Measurements from ENCODE around the gene SMG6. TPM values are rescaled to one million over a fixed set of nuclear protein-coding genes. Genes with fewer than 3 reads are reported as not detected.

SMG6 gene
- polyA plus RNA-seq, 2 donors, result 14.0 to 16.7 TPM

GRCh38 chr17:2023256-2023655 is 280.3 kb downstream of the SMG6 start:
- H3K27me3 ChIP-seq (ENCODE audit: control insufficient read depth in 1 of 2, insufficient read depth in 2 of 2, low read length in 2 of 2), result no peaks in the 10 kb centered on the region
- H3K4me1 ChIP-seq (ENCODE audit: control insufficient read depth in 2 of 2, insufficient read depth in 2 of 2, low read length in 1 of 2), result peaks cover 7 to 8% of the 10 kb centered on the region in 2 donors
- H3K27ac ChIP-seq (ENCODE audit: low read depth in 2 of 2, low read length in 1 of 2), result no peak overlapping the region
- H3K9me3 ChIP-seq (ENCODE audit: control insufficient read depth in 2 of 2, insufficient read depth in 1 of 2, low read depth in 1 of 2, low read length in 1 of 2), result peaks cover 0 to 2% of the 10 kb centered on the region in 2 donors
- H3K36me3 ChIP-seq (ENCODE audit: control insufficient read depth in 2 of 2, insufficient read depth in 2 of 2, low read length in 1 of 2), result no peaks in the 10 kb centered on the region
- no peak overlapping the region for H3K4me3 ChIP-seq (ENCODE audit: low read depth in 1 of 2, low read length in 2 of 2)
- 59 to 62% methylated on average over 16 of the region's 16 CpGs for WGBS, 2 donors

GRCh38 chr17:2022647-2023240 is 280.8 kb downstream of the SMG6 start:
- H3K27ac ChIP-seq (ENCODE audit: low read depth in 2 of 2, low read length in 1 of 2), result no peak overlapping the region
- no peaks in the 10 kb centered on the region for H3K36me3 ChIP-seq (ENCODE audit: control insufficient read depth in 2 of 2, insufficient read depth in 2 of 2, low read length in 1 of 2)
- WGBS, 2 donors, result 74 to 80% methylated on average over 15 of the region's 15 CpGs
- H3K4me1 ChIP-seq (ENCODE audit: control insufficient read depth in 2 of 2, insufficient read depth in 2 of 2, low read length in 1 of 2), result peaks cover 7 to 8% of the 10 kb centered on the region in 2 donors
- no peak overlapping the region for H3K4me3 ChIP-seq (ENCODE audit: low read depth in 1 of 2, low read length in 2 of 2)
- peaks cover 0 to 2% of the 10 kb centered on the region in 2 donors for H3K9me3 ChIP-seq (ENCODE audit: control insufficient read depth in 2 of 2, insufficient read depth in 1 of 2, low read depth in 1 of 2, low read length in 1 of 2)
- H3K27me3 ChIP-seq (ENCODE audit: control insufficient read depth in 1 of 2, insufficient read depth in 2 of 2, low read length in 2 of 2), result no peaks in the 10 kb centered on the region

GRCh38 chr17:2020721-2021120 is 282.9 kb downstream of the SMG6 start:
- H3K36me3 ChIP-seq (ENCODE audit: control insufficient read depth in 2 of 2, insufficient read depth in 2 of 2, low read length in 1 of 2), result no peaks in the 10 kb centered on the region
- H3K27me3 ChIP-seq (ENCODE audit: control insufficient read depth in 1 of 2, insufficient read depth in 2 of 2, low read length in 2 of 2), result no peaks in the 10 kb centered on the region
- no peak overlapping the region for H3K4me3 ChIP-seq (ENCODE audit: low read depth in 1 of 2, low read length in 2 of 2)
- H3K9me3 ChIP-seq (ENCODE audit: control insufficient read depth in 2 of 2, insufficient read depth in 1 of 2, low read depth in 1 of 2, low read length in 1 of 2), result peaks cover 0 to 2% of the 10 kb centered on the region in 2 donors
- peaks cover 4 to 14% of the 10 kb centered on the region in 2 donors for H3K4me1 ChIP-seq (ENCODE audit: control insufficient read depth in 2 of 2, insufficient read depth in 2 of 2, low read length in 1 of 2)
- WGBS, 2 donors, result 47 to 64% methylated on average over 8 of the region's 8 CpGs
- no peak overlapping the region for H3K27ac ChIP-seq (ENCODE audit: low read depth in 2 of 2, low read length in 1 of 2)

DNA sequence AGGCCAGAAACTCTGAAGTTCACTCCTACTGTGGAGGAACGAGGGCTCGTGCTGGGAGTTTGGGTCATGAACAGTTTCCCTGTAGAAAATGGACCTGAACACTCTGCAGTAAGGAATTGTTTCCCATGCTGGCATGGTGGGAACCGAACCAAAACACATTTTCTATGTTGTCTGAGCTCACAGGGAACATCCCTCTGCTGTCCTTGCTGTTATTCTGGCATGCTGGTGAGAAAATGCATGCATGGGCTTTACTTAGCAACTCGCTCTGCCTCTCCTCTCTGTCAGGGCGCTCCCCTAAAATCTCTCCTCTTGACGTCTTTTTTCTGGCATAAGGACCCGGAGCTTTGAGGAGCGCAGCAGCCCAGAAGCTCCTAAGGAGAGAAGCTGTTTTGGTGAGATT is 283.9 kb downstream of the SMG6 start:
- 74 to 83% methylated on average over 8 of the region's 8 CpGs for WGBS, 2 donors
- Histone ChIP-seq H3K4me3 (ENCODE audit: low read depth in 1 of 2, low read length in 2 of 2) (no peak overlapping the region), H3K4me1 (ENCODE audit: control insufficient read depth in 2 of 2, insufficient read depth in 2 of 2, low read length in 1 of 2) (peaks cover 3 to 12% of the 10 kb centered on the region in 2 donors), H3K27ac (ENCODE audit: low read depth in 2 of 2, low read length in 1 of 2) (no peak overlapping the region), H3K9me3 (ENCODE audit: control insufficient read depth in 2 of 2, insufficient read depth in 1 of 2, low read depth in 1 of 2, low read length in 1 of 2) (peaks cover 0 to 2% of the 10 kb centered on the region in 2 donors), H3K36me3 (ENCODE audit: control insufficient read depth in 2 of 2, insufficient read depth in 2 of 2, low read length in 1 of 2) (no peaks in the 10 kb centered on the region), H3K27me3 (ENCODE audit: control insufficient read depth in 1 of 2, insufficient read depth in 2 of 2, low read length in 2 of 2) (no peaks in the 10 kb centered on the region)

- H3K4me3 ChIP-seq (ENCODE audit: low read depth in 1 of 2, low read length in 2 of 2), result no peak overlapping the region
- 71 to 72% methylated on average over 24 of the region's 24 CpGs for WGBS, 2 donors
- H3K27ac ChIP-seq (ENCODE audit: low read depth in 2 of 2, low read length in 1 of 2), result no peak overlapping the region
- H3K36me3 ChIP-seq (ENCODE audit: control insufficient read depth in 2 of 2, insufficient read depth in 2 of 2, low read length in 1 of 2), result no peaks in the 10 kb centered on the region
- no peaks in the 10 kb centered on the region for H3K27me3 ChIP-seq (ENCODE audit: control insufficient read depth in 1 of 2, insufficient read depth in 2 of 2, low read length in 2 of 2)
- peaks cover 6 to 12% of the 10 kb centered on the region in 2 donors for H3K4me1 ChIP-seq (ENCODE audit: control insufficient read depth in 2 of 2, insufficient read depth in 2 of 2, low read length in 1 of 2)
- H3K9me3 ChIP-seq (ENCODE audit: control insufficient read depth in 2 of 2, insufficient read depth in 1 of 2, low read depth in 1 of 2, low read length in 1 of 2), result peaks cover 0 to 2% of the 10 kb centered on the region in 2 donors
These were observed 284.7 kb downstream of the SMG6 start for GRCh38 chr17:2018716-2019510.

DNA sequence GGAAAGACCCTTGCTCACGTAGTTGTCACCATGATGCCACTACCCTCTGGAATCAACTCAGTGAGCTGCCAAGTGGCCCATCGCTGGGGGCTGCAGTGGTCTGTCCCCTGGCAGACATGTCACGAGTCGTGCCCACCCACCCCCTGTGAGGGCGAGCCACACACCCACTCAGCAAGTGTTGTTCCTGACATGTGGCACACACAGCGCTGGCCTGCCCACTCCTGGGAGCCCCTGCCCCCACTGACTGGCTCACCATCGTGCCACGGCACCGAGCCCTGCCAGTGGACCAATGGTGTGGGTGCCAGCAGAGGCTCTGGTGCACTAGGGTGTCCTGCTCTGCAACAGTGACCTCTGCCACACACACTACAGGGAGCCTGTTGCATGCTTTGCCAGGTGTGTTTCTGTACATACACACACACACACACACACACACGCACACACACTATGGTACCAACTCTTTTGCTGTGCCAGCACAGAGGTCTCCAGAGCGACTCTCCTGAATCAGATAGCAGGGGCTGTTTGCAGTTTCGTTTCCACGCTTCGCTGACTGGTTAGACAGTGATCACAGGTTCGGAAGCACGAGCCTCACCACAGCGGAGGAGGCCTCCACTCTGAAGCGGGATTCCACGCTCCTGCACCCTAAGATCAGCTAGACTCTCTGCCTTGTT is 286.2 kb downstream of the SMG6 start:
- no peak overlapping the region for H3K27ac ChIP-seq (ENCODE audit: low read depth in 2 of 2, low read length in 1 of 2)
- WGBS, 2 donors, result 82 to 88% methylated on average over 19 of the region's 19 CpGs
- no peak overlapping the region for H3K4me3 ChIP-seq (ENCODE audit: low read depth in 1 of 2, low read length in 2 of 2)
- H3K27me3 ChIP-seq (ENCODE audit: control insufficient read depth in 1 of 2, insufficient read depth in 2 of 2, low read length in 2 of 2), result no peaks in the 10 kb centered on the region
- no peaks in the 10 kb centered on the region for H3K36me3 ChIP-seq (ENCODE audit: control insufficient read depth in 2 of 2, insufficient read depth in 2 of 2, low read length in 1 of 2)
- peaks cover 0 to 2% of the 10 kb centered on the region in 2 donors for H3K9me3 ChIP-seq (ENCODE audit: control insufficient read depth in 2 of 2, insufficient read depth in 1 of 2, low read depth in 1 of 2, low read length in 1 of 2)
- H3K4me1 ChIP-seq (ENCODE audit: control insufficient read depth in 2 of 2, insufficient read depth in 2 of 2, low read length in 1 of 2), result peaks cover 6 to 12% of the 10 kb centered on the region in 2 donors

DNA sequence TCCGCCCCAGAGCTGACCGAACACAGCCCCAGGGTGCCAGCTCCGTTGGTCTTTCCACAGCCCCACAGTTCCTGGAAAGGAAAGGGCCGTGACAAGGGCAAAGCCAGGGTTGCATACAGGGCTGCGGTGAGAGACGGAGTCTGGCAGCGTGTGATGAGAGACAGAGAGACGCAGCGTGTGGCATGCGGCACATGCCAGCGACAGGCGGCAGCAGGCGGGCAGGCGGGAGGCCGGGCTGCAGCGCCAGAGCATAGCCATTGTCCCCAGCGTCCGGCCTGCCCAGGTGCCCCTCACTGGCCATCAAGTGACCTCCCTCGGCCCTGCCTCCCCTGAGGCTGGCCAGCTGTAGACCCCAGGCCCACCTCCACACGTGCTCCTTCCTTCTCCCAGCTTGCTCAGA is 287.1 kb downstream of the SMG6 start:
- Histone ChIP-seq H3K4me1 (ENCODE audit: control insufficient read depth in 2 of 2, insufficient read depth in 2 of 2, low read length in 1 of 2) (peaks cover 6 to 15% of the 10 kb centered on the region in 2 donors), H3K36me3 (ENCODE audit: control insufficient read depth in 2 of 2, insufficient read depth in 2 of 2, low read length in 1 of 2) (no peaks in the 10 kb centered on the region), H3K27me3 (ENCODE audit: control insufficient read depth in 1 of 2, insufficient read depth in 2 of 2, low read length in 2 of 2) (no peaks in the 10 kb centered on the region), H3K4me3 (ENCODE audit: low read depth in 1 of 2, low read length in 2 of 2) (no peak overlapping the region), H3K27ac (ENCODE audit: low read depth in 2 of 2, low read length in 1 of 2) (no peak overlapping the region), H3K9me3 (ENCODE audit: control insufficient read depth in 2 of 2, insufficient read depth in 1 of 2, low read depth in 1 of 2, low read length in 1 of 2) (peaks cover 0 to 2% of the 10 kb centered on the region in 2 donors)
- 66 to 73% methylated on average over 20 of the region's 20 CpGs for WGBS, 2 donors

GRCh38 chr17:2015314-2015713 is 288.3 kb downstream of the SMG6 start:
- H3K4me1 ChIP-seq (ENCODE audit: control insufficient read depth in 2 of 2, insufficient read depth in 2 of 2, low read length in 1 of 2), result peaks cover 6 to 17% of the 10 kb centered on the region in 2 donors

DNA sequence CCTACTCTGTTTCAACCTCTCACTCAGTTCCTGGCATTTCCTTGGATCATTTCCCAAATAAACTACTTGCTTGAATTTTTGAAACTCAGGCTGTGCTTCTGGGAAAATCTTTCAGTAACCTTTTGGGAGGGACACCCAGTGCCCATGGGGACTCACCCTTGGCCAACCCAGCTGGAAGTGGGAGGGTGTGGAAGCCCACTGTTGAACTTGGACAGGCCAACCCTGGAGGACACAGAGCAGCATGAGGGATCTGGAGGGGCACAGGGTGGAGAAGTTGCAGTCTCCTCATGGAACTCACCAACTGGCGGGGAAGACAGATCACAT is 289.6 kb downstream of the SMG6 start:
- Histone ChIP-seq H3K36me3 (ENCODE audit: control insufficient read depth in 2 of 2, insufficient read depth in 2 of 2, low read length in 1 of 2) (no peaks in the 10 kb centered on the region), H3K4me3 (ENCODE audit: low read depth in 1 of 2, low read length in 2 of 2) (no peak overlapping the region), H3K4me1 (ENCODE audit: control insufficient read depth in 2 of 2, insufficient read depth in 2 of 2, low read length in 1 of 2) (peaks cover 5 to 16% of the 10 kb centered on the region in 2 donors), H3K27me3 (ENCODE audit: control insufficient read depth in 1 of 2, insufficient read depth in 2 of 2, low read length in 2 of 2) (no peaks in the 10 kb centered on the region), H3K27ac (ENCODE audit: low read depth in 2 of 2, low read length in 1 of 2) (no peak overlapping the region), H3K9me3 (ENCODE audit: control insufficient read depth in 2 of 2, insufficient read depth in 1 of 2, low read depth in 1 of 2, low read length in 1 of 2) (peaks cover 0 to 2% of the 10 kb centered on the region in 2 donors)
- WGBS, 2 donors, result 98 to 100% methylated on average over 1 of the region's 1 CpG

More at GRCh38 chr17:2015314-2015713, 288.3 kb downstream of the SMG6 start:
- Histone ChIP-seq H3K36me3 (ENCODE audit: control insufficient read depth in 2 of 2, insufficient read depth in 2 of 2, low read length in 1 of 2) (no peaks in the 10 kb centered on the region), H3K9me3 (ENCODE audit: control insufficient read depth in 2 of 2, insufficient read depth in 1 of 2, low read depth in 1 of 2, low read length in 1 of 2) (peaks cover 0 to 2% of the 10 kb centered on the region in 2 donors), H3K4me3 (ENCODE audit: low read depth in 1 of 2, low read length in 2 of 2) (no peak overlapping the region), H3K27ac (ENCODE audit: low read depth in 2 of 2, low read length in 1 of 2) (no peak overlapping the region), H3K27me3 (ENCODE audit: control insufficient read depth in 1 of 2, insufficient read depth in 2 of 2, low read length in 2 of 2) (no peaks in the 10 kb centered on the region)
- WGBS, 2 donors, result 88% methylated on average over 14 of the region's 14 CpGs
